Neural progenitor cell (in vitro differentiated cells): ENCODE data around the gene GP1BB. TPM values are rescaled to one million over a fixed set of nuclear protein-coding genes. Genes with fewer than 3 reads are reported as not detected.

ENCODE experiments used
- DNase-seq: peaks from one replicate; pipeline ENCODE4 v3.0.0-alpha.2; 2016; ENCODE audit warnings: low spot score
- H2AFZ ChIP-seq: fragments of 200-600 bp; sonication (generic); replicated peaks from 2 replicates; pipeline ENCODE4 v1.6.1; 2016; ENCODE audit warnings: antibody characterized with exemption
- H3F3A ChIP-seq: fragments of 200-600 bp; sonication (generic); 2 replicates; pipeline ENCODE4 v1.6.1; 2016; ENCODE audit warnings: antibody characterized with exemption, low read depth
- H3K27ac ChIP-seq: fragments of 200-600 bp; sonication (generic); 2 replicates; pipeline ENCODE4 v1.5.1; 2016; ENCODE audit warnings: mild to moderate bottlenecking
- H3K27me3 ChIP-seq: fragments of 200-600 bp; sonication (generic); 2 replicates; pipeline ENCODE4 v1.6.1; 2016; ENCODE audit warnings: mild to moderate bottlenecking, moderate library complexity
- H3K36me3 ChIP-seq: fragments of 200-600 bp; sonication (generic); 2 replicates; pipeline ENCODE4 v1.5.1; 2016
- H3K4me1 ChIP-seq: fragments of 200-600 bp; sonication (generic); 2 replicates; pipeline ENCODE4 v1.6.1; 2016; ENCODE audit warnings: mixed run types
- H3K4me2 ChIP-seq: fragments of 200-600 bp; sonication (generic); 2 replicates; pipeline ENCODE4 v1.6.1; 2016
- H3K4me3 ChIP-seq: fragments of 200-600 bp; sonication (generic); 2 replicates; pipeline ENCODE4 v1.5.1; 2016
- H3K79me2 ChIP-seq: fragments of 200-600 bp; sonication (generic); 2 replicates; pipeline ENCODE4 v1.6.1; 2016; ENCODE audit warnings: low read depth
- H3K9ac ChIP-seq: fragments of 200-600 bp; sonication (generic); 2 replicates; pipeline ENCODE4 v1.6.1; 2016
- H3K9me3 ChIP-seq: fragments of 200-600 bp; sonication (generic); 2 replicates; pipeline ENCODE4 v1.5.1; 2016; ENCODE audit warnings: low read depth
- H4K20me1 ChIP-seq: fragments of 200-600 bp; sonication (generic); 2 replicates; pipeline ENCODE4 v1.6.1; 2016; ENCODE audit warnings: low read depth
- H3K27ac Mint-ChIP-seq: 3 replicates; pipeline ENCODE4 v1.8.0; 2021; ENCODE audit warnings: mixed read lengths
- H3K27me3 Mint-ChIP-seq: 2 replicates; pipeline ENCODE4 v1.8.0; 2022; ENCODE audit warnings: low read depth, mild to moderate bottlenecking, inconsistent platforms, moderate library complexity, mixed read lengths; ENCODE audit not compliant: insufficient read depth
- H3K36me3 Mint-ChIP-seq: 3 replicates; pipeline ENCODE4 v1.8.0; 2021; ENCODE audit warnings: mixed read lengths
- H3K4me1 Mint-ChIP-seq: 3 replicates; pipeline ENCODE4 v1.8.0; 2021; ENCODE audit warnings: mixed read lengths
- H3K4me3 Mint-ChIP-seq: 3 replicates; pipeline ENCODE4 v1.8.0; 2021; ENCODE audit warnings: mild to moderate bottlenecking, moderate library complexity, mixed read lengths
- H3K9me3 Mint-ChIP-seq: 3 replicates; pipeline ENCODE4 v1.8.0; 2020; ENCODE audit warnings: mixed read lengths
- EZH2 ChIP-seq: fragments of 200-600 bp; sonication (generic); IDR thresholded peaks from 2 replicates; pipeline ENCODE4 v1.6.1; 2017; ENCODE audit warnings: antibody characterized with exemption, mild to moderate bottlenecking, moderate library complexity
- EZH2phosphoT487 ChIP-seq: fragments of 200-600 bp; sonication (generic); IDR thresholded peaks from 2 replicates; pipeline ENCODE4 v1.6.1; 2017; ENCODE audit warnings: antibody characterized with exemption
- total RNA-seq: library from RNA; depleted of rRNA; stranded (reverse); fragments of >200 nt; gene quantifications from 2 replicates; pipeline ENCODE4 v1.2.3, GENCODE V29; 2015; ENCODE audit warnings: low replicate concordance
- TF ChIP-seq, protein P1 (sequence below): fragments of 200-600 bp; sonication (generic); IDR thresholded peaks from 2 replicates; pipeline ENCODE4 v1.5.1; 2017; ENCODE audit warnings: antibody characterized with exemption, mild to moderate bottlenecking

The GP1BB gene
- total RNA-seq, 1 donor from 2014 or later, result not detected

DNA sequence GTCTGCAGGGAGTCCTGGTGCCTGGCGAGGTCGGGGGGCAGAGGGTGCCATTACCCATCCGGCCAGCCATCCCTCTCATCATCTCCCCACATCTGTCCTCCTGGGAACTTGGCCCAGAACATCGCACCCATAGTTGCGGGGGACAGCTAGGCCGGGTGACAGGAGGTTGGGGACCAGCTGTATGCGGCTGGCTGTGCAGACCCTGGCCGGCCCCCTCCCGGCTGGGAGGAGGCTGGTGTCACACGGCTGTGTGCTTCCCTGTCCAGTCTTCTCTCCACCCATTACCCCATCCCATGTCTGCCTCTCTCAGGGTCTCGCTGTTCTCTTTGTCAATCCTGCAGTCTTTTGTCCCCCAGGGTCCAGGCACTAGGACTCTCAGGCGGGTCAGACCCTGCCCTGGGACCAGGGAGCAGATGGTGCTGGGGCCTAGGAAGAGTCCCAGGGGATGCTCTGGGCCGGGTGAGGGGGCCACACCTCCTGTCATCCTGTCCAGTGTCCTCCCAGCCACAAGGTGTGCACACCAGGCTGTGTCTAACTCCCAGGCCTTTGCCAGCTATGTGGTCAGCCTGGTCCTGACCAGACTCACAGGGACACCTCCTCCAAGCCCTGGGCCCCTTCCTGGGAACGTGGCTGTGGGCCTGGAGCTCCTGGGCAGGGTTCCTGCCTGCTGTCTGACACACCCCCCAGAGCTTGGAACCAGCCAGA lies 30.8 kb downstream of the GP1BB start:
- H2AFZ ChIP-seq, result no peak overlapping the region
- H3K27me3 ChIP-seq, result peaks cover 83% of the 10 kb centered on the region
- no peaks in the 10 kb centered on the region for H3K36me3 Mint-ChIP-seq
- no peak for DNase-seq
- H3K9ac ChIP-seq, result no peak overlapping the region
- peaks cover 49% of the 10 kb centered on the region for H4K20me1 ChIP-seq
- no peak overlapping the region for H3K4me3 Mint-ChIP-seq
- no peak overlapping the region for H3K27ac ChIP-seq
- no peaks in the 10 kb centered on the region for H3K9me3 ChIP-seq
- TF ChIP-seq, protein P1, sequence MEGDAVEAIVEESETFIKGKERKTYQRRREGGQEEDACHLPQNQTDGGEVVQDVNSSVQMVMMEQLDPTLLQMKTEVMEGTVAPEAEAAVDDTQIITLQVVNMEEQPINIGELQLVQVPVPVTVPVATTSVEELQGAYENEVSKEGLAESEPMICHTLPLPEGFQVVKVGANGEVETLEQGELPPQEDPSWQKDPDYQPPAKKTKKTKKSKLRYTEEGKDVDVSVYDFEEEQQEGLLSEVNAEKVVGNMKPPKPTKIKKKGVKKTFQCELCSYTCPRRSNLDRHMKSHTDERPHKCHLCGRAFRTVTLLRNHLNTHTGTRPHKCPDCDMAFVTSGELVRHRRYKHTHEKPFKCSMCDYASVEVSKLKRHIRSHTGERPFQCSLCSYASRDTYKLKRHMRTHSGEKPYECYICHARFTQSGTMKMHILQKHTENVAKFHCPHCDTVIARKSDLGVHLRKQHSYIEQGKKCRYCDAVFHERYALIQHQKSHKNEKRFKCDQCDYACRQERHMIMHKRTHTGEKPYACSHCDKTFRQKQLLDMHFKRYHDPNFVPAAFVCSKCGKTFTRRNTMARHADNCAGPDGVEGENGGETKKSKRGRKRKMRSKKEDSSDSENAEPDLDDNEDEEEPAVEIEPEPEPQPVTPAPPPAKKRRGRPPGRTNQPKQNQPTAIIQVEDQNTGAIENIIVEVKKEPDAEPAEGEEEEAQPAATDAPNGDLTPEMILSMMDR, result no peak
- TF ChIP-seq EZH2 (no peak), EZH2phosphoT487 (no peak)
- H3K27ac Mint-ChIP-seq, result no peak overlapping the region
- peaks cover 35% of the 10 kb centered on the region for H3K4me1 ChIP-seq
- no peak overlapping the region for H3K4me2 ChIP-seq
- peaks cover 15% of the 10 kb centered on the region for H3F3A ChIP-seq
- H3K79me2 ChIP-seq, result no peaks in the 10 kb centered on the region
- H3K4me3 ChIP-seq, result no peak overlapping the region
- H3K27me3 Mint-ChIP-seq, result peaks cover 55% of the 10 kb centered on the region
- H3K36me3 ChIP-seq, result no peaks in the 10 kb centered on the region
- H3K9me3 Mint-ChIP-seq, result no peaks in the 10 kb centered on the region
- peaks cover 12% of the 10 kb centered on the region for H3K4me1 Mint-ChIP-seq

DNA sequence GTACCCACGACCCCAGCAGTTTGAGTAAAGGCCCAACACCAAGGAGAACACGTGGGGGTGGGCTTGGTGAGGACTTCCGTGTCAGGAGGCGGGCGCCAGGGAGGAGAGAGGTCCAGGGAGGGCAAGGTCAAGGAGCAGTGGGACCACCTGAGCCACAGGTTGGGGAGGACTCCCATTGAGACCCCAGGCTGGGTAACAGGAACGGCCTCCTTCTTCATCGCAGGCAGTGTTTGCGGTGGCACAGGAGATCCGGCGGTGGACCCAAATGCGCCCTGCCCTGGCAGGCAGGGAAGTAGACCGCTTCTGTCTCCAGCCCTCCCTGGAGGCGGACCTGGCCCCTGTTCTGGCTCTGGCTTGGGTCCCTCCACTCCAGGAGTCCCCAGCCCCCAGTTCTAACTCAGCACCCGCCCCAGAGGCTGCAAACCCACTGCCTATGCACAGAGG lies 31.4 kb downstream of the GP1BB start:
- Histone ChIP-seq H3K27ac (no peak overlapping the region), H3F3A (peaks cover 21% of the 10 kb centered on the region), H3K27me3 (peaks cover 88% of the 10 kb centered on the region), H3K36me3 (no peaks in the 10 kb centered on the region), H3K4me3 (peak overlapping the region; percentile 38), H3K4me1 (peaks cover 41% of the 10 kb centered on the region), H3K9ac (no peak overlapping the region), H2AFZ (no peak overlapping the region), H4K20me1 (peaks cover 55% of the 10 kb centered on the region), H3K79me2 (no peaks in the 10 kb centered on the region), H3K4me2 (peak overlapping the region; percentile 76), H3K9me3 (no peaks in the 10 kb centered on the region)
- Mint-ChIP-seq H3K27ac (no peak overlapping the region), H3K4me1 (peaks cover 15% of the 10 kb centered on the region), H3K9me3 (no peaks in the 10 kb centered on the region), H3K4me3 (peak overlapping the region; percentile 18), H3K36me3 (no peaks in the 10 kb centered on the region), H3K27me3 (peaks cover 59% of the 10 kb centered on the region)
- TF ChIP-seq EZH2 (no peak), EZH2phosphoT487 (no peak)
- TF ChIP-seq, protein P1, result no peak
- DNase-seq, result no peak

DNA sequence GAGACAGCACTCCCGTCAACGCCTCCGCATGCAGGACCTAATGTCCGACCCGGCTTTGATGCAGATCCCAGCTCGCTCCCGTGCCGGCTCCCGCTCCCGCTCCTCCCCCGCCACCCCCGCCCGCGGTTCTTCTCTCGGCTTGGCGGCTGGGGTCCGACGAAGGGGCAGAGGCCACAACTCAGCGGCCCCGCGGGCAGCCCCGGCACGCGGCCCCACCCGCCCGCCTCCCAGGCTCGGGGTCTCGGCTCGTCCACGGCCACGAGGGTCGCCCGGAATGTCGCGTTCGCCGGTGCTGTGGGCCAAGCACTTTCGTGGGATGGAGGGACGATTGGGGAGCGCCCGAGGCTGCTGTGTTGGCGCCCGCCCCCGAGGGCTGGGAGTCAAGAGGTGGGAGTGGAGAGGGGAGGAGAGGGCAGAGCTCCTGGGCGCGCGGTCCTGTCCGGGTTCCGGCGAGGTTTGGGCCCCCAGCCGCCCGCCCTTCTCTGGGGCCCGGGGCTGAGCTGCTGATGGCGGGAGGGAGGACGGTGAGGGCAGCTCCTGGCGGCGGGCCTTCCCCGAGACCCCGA lies 31.9 kb downstream of the GP1BB start:
- H2AFZ ChIP-seq, result no peak overlapping the region
- H4K20me1 ChIP-seq, result peaks cover 60% of the 10 kb centered on the region
- Mint-ChIP-seq H3K4me1 (peaks cover 20% of the 10 kb centered on the region), H3K36me3 (no peaks in the 10 kb centered on the region), H3K27me3 (peaks cover 64% of the 10 kb centered on the region), H3K9me3 (no peaks in the 10 kb centered on the region), H3K4me3 (peak overlapping the region; percentile 18), H3K27ac (no peak overlapping the region)
- H3K27me3 ChIP-seq, result peaks cover 94% of the 10 kb centered on the region
- peak; percentile 63 for DNase-seq
- H3K4me1 ChIP-seq, result peaks cover 43% of the 10 kb centered on the region
- H3K4me3 ChIP-seq, result peak overlapping the region; percentile 38
- H3K36me3 ChIP-seq, result no peaks in the 10 kb centered on the region
- H3K4me2 ChIP-seq, result peak overlapping the region; percentile 76
- peaks cover 26% of the 10 kb centered on the region for H3F3A ChIP-seq
- no peaks in the 10 kb centered on the region for H3K9me3 ChIP-seq
- TF ChIP-seq EZH2, result peak; percentile 99
- TF ChIP-seq, protein P1, result no peak
- peak; percentile 95 for TF ChIP-seq EZH2phosphoT487
- H3K27ac ChIP-seq, result no peak overlapping the region
- H3K79me2 ChIP-seq, result no peaks in the 10 kb centered on the region
- H3K9ac ChIP-seq, result no peak overlapping the region
